Measurements from ENCODE around the gene B2M. TPM values are rescaled to one million over a fixed set of nuclear protein-coding genes. Genes with fewer than 3 reads are reported as not detected.

The B2M gene
- total and polyA plus RNA-seq, 10 of the 15 experiments (the other 5 are each of a cell fraction or from before 2014, with no cell fraction given): 2,901 to 22,794 (median 8,374) TPM

- TF ChIP-seq E2F8 (IDR thresholded peaks at IDR 0.05; ENCODE audit: low read depth, partially characterized antibody) (no peak), RUNX3 (IDR thresholded peaks at IDR 0.05; ENCODE audit: low read length) (no peak), CREB1 (IDR thresholded peaks at IDR 0.05; ENCODE audit: low read depth) (no peak), ZNF687 (IDR thresholded peaks at IDR 0.05) (peak; percentile 71), NBN (IDR thresholded peaks at IDR 0.05) (peak; percentile 24; the same call in 1 of the 2 replicates), BMI1 (IDR thresholded peaks at IDR 0.05; ENCODE audit: borderline replicate concordance) (no peak), SREBF2 (IDR thresholded peaks at IDR 0.05; ENCODE audit: low read length) (no peak), HCFC1 (IDR thresholded peaks at IDR 0.05; ENCODE audit: low read length) (no peak), IKZF1 (conservative IDR thresholded peaks at IDR 0.05) (no peak), CHD4 (IDR thresholded peaks at IDR 0.05) (no peak), ATF3 (IDR thresholded peaks at IDR 0.05; ENCODE audit: borderline replicate concordance, extremely low read depth, low read depth, low read length) (no peak), EGR1 (IDR thresholded peaks at IDR 0.05; ENCODE audit: borderline replicate concordance in 1 of 2, low read depth in 2 of 2, low read length in 2 of 2) (no peak), USF2 (IDR thresholded peaks at IDR 0.05; ENCODE audit: borderline replicate concordance, low read depth, low read length) (peak; percentile 13; the same call in 1 of the 2 replicates), ZBTB11 (CRISPR knock-in tag; IDR thresholded peaks at IDR 0.05) (no peak), CHD1 (IDR thresholded peaks at IDR 0.05; ENCODE audit: low read depth, low read length) (peak; percentile 65; the same call in 1 of the 2 replicates), ETV6 (conservative IDR thresholded peaks at IDR 0.05 in 1 of 2, IDR thresholded peaks at IDR 0.05 in 1 of 2; ENCODE audit: borderline replicate concordance in 1 of 2, low read depth in 1 of 2) (no peak), SP1 (IDR thresholded peaks at IDR 0.05; ENCODE audit: low read depth, low read length) (no peak), EED (IDR thresholded peaks at IDR 0.05; ENCODE audit: low read depth) (no peak)
Observed at GRCh38 chr15:44666210-44667038, 44.9 kb upstream of the B2M start (continued).
